GM18520 (cell line): ENCODE measurements around the gene TJP2.

ENCODE experiments used
- ATAC-seq: cut with Tn5 transposase; IDR thresholded peaks from one replicate; pipeline ENCODE4 v1.9.1; 2021; ENCODE audit not compliant: unreplicated experiment

Gene TJP2

GRCh38 chr9:69190086-69190862 is 16.2 kb downstream of the TJP2 start:
- ATAC-seq: peak; percentile 70

- ATAC-seq: no peak
Measured at GRCh38 chr9:69190863-69191181, 16.7 kb downstream of the TJP2 start.

GRCh38 chr9:69191231-69191630 is 17.2 kb downstream of the TJP2 start:
- no peak for ATAC-seq

- ATAC-seq: no peak
Measured at GRCh38 chr9:69192214-69192613, 18.1 kb downstream of the TJP2 start.

GRCh38 chr9:69193685-69194032 is 19.6 kb downstream of the TJP2 start:
- ATAC-seq: no peak

GRCh38 chr9:69194702-69195418 is 20.8 kb downstream of the TJP2 start:
- ATAC-seq: no peak

GRCh38 chr9:69195668-69196067 is 21.6 kb downstream of the TJP2 start:
- no peak for ATAC-seq

- ATAC-seq: no peak
Measured at GRCh38 chr9:69197687-69198086, 23.6 kb downstream of the TJP2 start.

GRCh38 chr9:69198521-69199220 is 24.6 kb downstream of the TJP2 start:
- ATAC-seq: no peak

GRCh38 chr9:69199769-69200470 is 25.8 kb downstream of the TJP2 start:
- no peak for ATAC-seq

- ATAC-seq: no peak
Measured at GRCh38 chr9:69202556-69202955, 28.5 kb downstream of the TJP2 start.

- no peak for ATAC-seq
Measured at GRCh38 chr9:69204326-69204725, 30.2 kb downstream of the TJP2 start.

- ATAC-seq: no peak
Measured at GRCh38 chr9:69204849-69205248, 30.8 kb downstream of the TJP2 start.

- no peak for ATAC-seq
Measured at GRCh38 chr9:69206047-69206446, 32.0 kb downstream of the TJP2 start.

GRCh38 chr9:69207503-69207902 is 33.4 kb downstream of the TJP2 start:
- ATAC-seq: no peak

GRCh38 chr9:69211424-69212036 is 37.5 kb downstream of the TJP2 start:
- no peak for ATAC-seq

GRCh38 chr9:69213647-69214046 is 39.6 kb downstream of the TJP2 start:
- ATAC-seq: no peak

GRCh38 chr9:69214939-69215338 is 40.9 kb downstream of the TJP2 start:
- ATAC-seq: no peak

- no peak for ATAC-seq
Measured at GRCh38 chr9:69215774-69216485, 41.9 kb downstream of the TJP2 start.

- no peak for ATAC-seq
Measured at GRCh38 chr9:69218166-69218565, 44.1 kb downstream of the TJP2 start.
